Stimulated activated naive CD8-positive, alpha-beta T cell treated with anti-CD3 and anti-CD28 coated beads, Interleukin-15, Interleukin-2, amounts not matched to agents 100 U/mL and 50 U/mL, for 24 hours (primary cell): ENCODE results near the gene NKAIN2.
"Not testable (repeated sequence)": the region's sequence is repeated elsewhere in the genome, so short reads cannot be mapped to it uniquely, and the experiment has no call there.

ENCODE experiments used
- ATAC-seq: fragments of 150-1000 bp; cut with Tn5 transposase; one replicate; pipeline ENCODE4 v1.10.0; 2021
- DNase-seq: peaks from one replicate; pipeline ENCODE4 v3.0.0; 2021

NKAIN2 gene

DNA sequence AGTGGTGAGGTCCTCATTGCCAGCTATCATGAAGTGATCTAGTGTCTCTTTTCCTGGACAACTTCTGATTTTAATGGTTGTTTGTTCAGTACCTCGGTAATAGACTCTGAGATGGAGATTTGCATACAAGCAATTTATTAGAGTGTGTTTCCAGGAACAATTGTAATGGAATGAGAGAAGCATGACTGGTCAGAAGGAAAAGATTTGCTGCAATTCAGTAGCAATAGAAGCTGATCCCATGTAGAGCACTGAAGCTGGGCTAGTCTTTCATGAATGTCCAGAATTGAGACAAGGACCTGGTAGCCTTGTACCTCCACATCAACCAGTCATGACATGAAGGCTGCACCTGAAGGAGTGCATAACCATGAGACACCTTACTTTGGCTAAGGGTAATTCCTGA, 526.5 kb downstream of the NKAIN2 start:
- DNase-seq (no peak), ATAC-seq (no peak)

DNA sequence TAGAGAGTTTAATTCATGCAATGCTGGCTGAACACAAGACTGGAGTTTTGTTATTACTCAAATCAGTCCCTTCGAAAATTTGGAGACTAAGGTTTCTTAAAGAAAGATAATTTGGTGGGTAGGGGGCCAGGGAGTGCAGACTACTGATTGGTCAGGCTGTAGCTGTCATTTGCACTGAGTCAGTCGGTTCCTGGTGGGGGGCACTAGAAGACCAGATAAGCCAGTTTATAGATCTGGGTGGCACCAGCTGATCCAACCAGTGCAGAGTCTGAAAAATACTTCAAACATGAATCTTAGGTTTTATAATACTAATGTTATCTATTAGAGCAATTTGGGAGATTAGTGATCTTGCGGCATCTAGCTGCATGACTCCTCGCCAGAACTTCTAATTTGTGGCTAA, 530.7 kb downstream of the NKAIN2 start:
- ATAC-seq = no peak

GRCh38 chr6:124339610-124340334, 536.1 kb downstream of the NKAIN2 start:
- ATAC-seq (no peak), DNase-seq (no peak)

More for the DNA sequence above, 530.7 kb downstream of the NKAIN2 start:
- DNase-seq = no peak

GRCh38 chr6:124348339-124348738, 544.7 kb downstream of the NKAIN2 start:
- ATAC-seq, DNase-seq: not testable (repeated sequence)

- DNase-seq (no peak), ATAC-seq (no peak)
Measured at GRCh38 chr6:124355146-124355545, 551.5 kb downstream of the NKAIN2 start.

DNA sequence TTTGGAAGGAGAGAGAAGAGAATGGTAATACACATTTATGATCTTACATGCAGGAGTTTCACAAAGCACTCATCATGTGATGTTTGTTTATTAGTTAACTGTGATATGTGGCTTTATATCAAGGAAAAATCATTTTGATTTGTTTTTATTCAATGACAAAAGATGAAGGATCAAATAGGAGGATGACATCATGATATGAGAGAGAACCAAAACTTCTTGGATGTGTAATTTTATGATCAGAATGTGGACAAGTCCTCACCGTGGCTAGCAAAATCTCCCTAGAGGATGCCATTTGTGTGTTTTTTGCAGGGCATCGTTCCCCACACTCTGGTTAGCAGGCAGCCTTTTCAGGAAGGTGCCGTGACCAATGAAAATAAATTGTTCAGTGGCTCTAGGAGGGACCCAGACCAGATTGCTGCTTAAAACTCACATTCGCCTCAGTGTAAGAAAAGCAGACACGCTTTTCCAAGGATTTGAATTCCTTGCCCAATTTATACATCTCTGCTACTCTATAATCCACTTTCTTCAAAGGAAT, 552.7 kb downstream of the NKAIN2 start:
- DNase-seq = no peak
- no peak for ATAC-seq

DNA sequence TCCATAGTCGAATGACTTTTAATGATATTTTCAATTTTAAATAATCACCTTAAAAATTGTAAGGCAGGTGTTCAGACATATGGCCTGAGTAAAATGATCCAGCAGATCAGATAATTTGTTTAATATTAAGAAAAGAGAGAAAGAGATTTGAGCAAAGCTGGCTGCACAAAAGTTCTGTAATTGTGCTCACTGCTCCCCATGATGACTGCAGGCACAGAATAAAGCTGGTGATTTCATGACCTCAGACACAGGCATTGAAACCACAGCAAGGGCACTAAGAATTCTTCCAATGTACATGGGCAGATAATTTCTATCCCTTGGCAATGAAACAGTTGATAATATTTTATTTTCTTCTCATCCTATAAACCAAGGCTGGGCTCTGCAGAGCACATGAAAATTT, 553.1 kb downstream of the NKAIN2 start:
- no peak for ATAC-seq

DNA sequence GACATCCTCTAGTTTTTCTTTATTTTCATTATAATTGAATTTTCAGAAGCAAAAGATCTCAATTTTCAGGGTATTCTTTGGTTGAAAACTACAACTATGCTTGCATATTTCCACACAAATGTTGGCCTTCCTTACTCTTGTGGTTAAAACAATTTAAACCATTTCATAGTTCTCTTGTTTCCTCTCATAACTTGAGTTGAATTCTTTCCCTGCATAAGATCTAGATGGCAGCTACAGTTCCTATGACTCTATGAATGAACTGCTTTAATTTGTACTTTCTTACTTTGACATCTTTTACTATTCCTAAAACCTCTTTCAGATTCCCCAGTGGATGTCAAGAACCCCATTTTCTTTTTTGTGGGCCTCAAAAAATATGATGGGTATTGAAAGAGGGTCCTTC, 564.5 kb downstream of the NKAIN2 start:
- ATAC-seq (no peak), DNase-seq (no peak)

More for the DNA sequence above, 553.1 kb downstream of the NKAIN2 start:
- DNase-seq = no peak

DNA sequence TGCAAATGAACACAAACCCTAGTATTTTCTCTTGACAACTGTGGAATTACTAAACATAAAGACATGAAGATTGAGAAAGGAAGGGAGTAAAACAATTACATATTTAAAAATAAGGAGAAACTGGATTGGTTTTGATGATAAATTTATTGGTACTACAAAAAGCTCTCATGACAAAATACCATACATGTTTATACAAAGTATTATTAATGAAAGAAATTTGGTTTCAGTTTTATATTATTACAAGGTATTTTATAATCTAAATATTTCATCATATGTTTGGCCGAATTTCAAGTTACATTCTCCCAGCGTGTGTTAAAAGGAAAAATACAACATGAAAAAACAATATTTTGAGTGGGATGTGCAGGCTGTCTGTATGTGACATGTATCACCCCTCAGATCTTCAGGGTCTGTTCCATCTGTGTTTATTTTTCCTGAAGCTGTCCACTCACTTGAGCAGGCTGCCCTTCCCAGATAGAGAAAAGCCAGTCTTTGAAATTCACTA, 568.4 kb downstream of the NKAIN2 start:
- ATAC-seq (no peak), DNase-seq (no peak)

- DNase-seq (no peak), ATAC-seq (no peak)
Measured at GRCh38 chr6:124373386-124373785, 569.7 kb downstream of the NKAIN2 start.

DNA sequence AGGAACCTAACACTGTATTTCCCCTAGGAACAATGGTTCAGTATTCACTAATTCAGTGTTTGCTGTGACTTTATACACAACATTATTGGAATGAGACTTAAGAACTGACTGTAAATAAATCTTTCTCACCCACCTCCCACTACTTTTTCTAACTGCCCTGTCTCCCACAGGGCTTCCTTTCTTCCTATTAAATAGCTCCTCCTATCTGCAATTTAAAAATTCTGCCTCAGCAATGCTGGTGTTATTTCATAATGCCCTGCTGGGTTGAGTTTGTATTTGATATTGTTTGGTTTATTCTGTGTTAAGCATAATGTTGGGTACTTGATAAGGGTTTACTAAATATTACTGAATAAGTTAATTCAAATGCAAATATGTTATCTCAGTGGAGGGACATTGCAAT, 585.5 kb downstream of the NKAIN2 start:
- no peak for DNase-seq
- no peak for ATAC-seq

- no peak for DNase-seq
- ATAC-seq = no peak
Measured at GRCh38 chr6:124393536-124393935, 589.9 kb downstream of the NKAIN2 start.

DNA sequence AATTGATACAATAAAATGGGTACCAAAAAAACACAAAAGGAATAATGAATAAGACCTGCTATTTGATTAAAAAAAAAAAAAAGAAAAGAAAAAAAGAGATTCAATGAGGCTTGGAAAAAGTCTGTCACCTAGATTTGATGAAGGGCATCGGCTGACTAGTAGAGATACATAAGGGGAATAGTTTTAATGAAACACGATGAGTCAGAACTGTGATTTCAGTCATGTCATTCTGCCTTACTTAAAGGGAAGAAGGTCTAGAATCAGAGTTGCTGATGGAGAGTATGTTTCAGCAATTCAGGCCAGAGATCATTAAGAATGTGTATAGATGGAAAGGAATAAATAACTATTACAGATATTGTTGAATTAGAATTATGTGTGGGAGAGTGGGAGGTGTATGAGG, 592.7 kb downstream of the NKAIN2 start:
- ATAC-seq (no peak), DNase-seq (no peak)

GRCh38 chr6:124400261-124400999, 596.8 kb downstream of the NKAIN2 start:
- ATAC-seq = no peak
- DNase-seq = no peak

GRCh38 chr6:124410425-124410824, 606.8 kb downstream of the NKAIN2 start:
- not testable (repeated sequence) for DNase-seq, ATAC-seq

GRCh38 chr6:124412657-124413056, 609.0 kb downstream of the NKAIN2 start:
- ATAC-seq, DNase-seq: not testable (repeated sequence)

DNA sequence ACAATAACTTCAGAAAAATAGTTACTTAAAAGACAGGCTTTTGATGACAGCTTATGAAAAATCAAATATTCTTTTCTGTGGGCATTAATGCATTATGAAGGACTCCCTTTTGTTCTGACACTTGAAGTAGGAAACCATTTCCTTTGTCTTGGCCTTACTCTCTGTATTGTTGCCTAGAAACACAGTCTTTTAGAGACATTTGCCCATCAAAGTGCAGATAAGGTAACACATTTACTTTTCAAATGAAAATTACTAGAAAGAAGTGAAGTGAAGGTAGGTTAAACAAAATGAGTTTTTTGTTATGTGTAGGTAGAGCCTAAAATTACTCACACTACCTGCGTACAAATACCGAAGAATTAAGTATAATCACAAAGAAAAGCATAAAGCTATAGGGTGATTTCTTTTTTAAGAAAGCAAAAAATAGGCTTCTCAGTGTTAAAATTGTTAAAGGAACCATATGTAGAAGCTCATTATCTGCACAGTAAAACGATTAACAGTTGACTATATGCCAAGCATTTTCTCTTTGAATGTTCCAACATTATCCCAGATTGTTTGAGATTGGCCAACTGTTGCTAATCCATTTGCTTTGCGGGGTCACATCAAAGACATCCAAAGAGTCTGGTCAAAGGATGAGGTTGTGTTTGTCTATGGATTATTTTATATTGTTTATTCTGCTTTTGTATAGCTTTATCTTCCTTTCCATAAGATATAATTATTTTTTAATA, 616.6 kb downstream of the NKAIN2 start:
- DNase-seq = no peak
- ATAC-seq = no peak

DNA sequence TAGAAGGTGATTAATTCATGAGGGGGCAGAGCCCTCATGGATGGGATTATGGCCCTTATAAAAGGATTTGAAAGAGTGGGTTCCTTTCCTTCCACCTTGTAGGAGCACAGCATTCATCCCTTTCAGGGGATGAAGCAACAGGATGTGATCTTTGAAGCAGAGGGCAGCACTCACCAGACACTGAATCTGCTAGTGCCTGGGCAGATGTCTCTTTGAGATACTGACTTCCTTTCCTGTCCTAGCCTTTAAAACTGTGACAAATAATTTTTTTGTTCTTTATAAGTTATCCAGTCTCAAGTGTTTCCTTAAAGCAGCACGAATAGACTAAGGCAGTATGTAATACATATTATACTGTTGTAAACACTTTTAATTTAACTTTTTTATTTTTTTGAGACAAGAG, 620.0 kb downstream of the NKAIN2 start:
- ATAC-seq (no peak), DNase-seq (no peak)

GRCh38 chr6:124430740-124431318, 627.2 kb downstream of the NKAIN2 start:
- DNase-seq (no peak), ATAC-seq (no peak)

GRCh38 chr6:124432620-124433019, 629.0 kb downstream of the NKAIN2 start:
- DNase-seq = no peak

GRCh38 chr6:124433387-124434160, 629.9 kb downstream of the NKAIN2 start:
- ATAC-seq (no peak), DNase-seq (no peak)

More at GRCh38 chr6:124432620-124433019, 629.0 kb downstream of the NKAIN2 start:
- no peak for ATAC-seq
